C4-2B (cell line): ENCODE measurements around the gene FOXK1.
"Not testable (repeated sequence)": the region's sequence is repeated elsewhere in the genome, so short reads cannot be mapped to it uniquely, and the experiment has no call there.

Experiments
- ZFX ChIP-seq: fragments of 450-650 bp; IDR thresholded peaks from 2 replicates; pipeline ENCODE4 v1.6.1; 2017
- TF ChIP-seq, protein P1 (sequence below): fragments of 450-650 bp; conservative IDR thresholded peaks from 2 replicates; pipeline ENCODE4 v1.5.1; 2017; ENCODE audit warnings: mild to moderate bottlenecking

DNA sequence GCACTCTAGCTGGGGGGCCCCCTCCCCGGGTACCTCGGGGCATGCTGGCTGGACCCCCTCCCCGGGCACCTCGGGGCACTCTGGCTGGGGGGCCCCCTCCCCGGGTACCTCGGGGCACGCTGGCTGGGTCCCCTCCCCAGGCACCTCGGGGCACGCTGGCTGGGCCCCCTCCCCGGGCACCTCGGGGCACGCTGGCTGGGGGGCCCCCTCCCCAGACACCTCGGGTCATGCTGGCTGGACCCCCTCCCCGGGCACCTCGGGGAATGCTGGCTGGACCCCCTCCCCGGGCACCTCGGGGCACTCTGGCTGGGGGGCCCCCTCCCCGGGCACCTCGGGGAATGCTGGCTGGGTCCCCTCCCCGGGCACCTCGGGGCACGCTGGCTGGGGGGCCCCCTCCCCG is 120.5 kb downstream of the FOXK1 start:
- TF ChIP-seq, protein P1, sequence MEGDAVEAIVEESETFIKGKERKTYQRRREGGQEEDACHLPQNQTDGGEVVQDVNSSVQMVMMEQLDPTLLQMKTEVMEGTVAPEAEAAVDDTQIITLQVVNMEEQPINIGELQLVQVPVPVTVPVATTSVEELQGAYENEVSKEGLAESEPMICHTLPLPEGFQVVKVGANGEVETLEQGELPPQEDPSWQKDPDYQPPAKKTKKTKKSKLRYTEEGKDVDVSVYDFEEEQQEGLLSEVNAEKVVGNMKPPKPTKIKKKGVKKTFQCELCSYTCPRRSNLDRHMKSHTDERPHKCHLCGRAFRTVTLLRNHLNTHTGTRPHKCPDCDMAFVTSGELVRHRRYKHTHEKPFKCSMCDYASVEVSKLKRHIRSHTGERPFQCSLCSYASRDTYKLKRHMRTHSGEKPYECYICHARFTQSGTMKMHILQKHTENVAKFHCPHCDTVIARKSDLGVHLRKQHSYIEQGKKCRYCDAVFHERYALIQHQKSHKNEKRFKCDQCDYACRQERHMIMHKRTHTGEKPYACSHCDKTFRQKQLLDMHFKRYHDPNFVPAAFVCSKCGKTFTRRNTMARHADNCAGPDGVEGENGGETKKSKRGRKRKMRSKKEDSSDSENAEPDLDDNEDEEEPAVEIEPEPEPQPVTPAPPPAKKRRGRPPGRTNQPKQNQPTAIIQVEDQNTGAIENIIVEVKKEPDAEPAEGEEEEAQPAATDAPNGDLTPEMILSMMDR = not testable (repeated sequence)
- TF ChIP-seq ZFX = not testable (repeated sequence)
